SKM-1 (cell line): Measurements from ENCODE around the gene RAB6D.
"Not testable (repeated sequence)": the region's sequence is repeated elsewhere in the genome, so short reads cannot be mapped to it uniquely, and the experiment has no call there.

Experiments used
- DNase-seq: peaks from one replicate; lab custom pipeline; 2025; ENCODE audit not compliant: unreplicated experiment; lab: John Stamatoyannopoulos, UW

RAB6D gene

DNA sequence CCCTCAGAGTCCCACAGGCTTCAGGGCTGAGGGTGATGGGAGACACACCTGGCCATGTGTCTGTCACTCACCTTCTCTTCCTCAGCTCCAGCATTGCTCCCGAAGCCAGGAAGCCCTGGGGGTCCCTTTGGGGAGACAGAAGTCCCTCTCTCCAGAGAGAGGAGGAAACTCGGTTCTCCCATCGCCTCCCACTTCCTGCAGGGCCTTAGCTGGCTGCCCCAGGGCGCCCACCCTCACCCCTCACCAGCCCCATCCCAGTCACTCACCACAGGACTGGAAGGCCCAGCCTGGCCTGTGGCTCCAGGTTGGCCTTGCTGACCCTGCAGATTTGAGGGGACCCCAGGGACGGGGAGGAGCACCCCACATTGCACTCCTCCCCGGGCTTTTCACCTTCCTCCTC lies 2.7 kb upstream of the RAB6D start:
- DNase-seq = no peak

DNA sequence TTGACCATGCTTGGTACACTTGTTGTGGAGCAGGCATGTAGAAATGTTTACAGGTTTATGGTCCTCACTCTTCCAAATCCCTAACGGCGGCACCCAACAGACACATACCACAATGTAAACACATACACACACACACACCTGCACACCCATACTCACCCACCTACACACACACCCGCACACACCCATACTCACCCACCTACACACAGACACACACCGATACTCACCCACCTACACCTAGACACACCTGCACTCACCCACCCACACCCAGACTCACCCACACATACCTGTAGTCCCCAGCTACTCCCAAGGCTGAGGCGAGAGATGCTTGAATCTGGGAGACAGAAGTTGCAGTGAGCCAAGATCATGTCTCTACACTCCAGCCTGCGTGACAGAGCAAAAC lies 1.5 kb upstream of the RAB6D start:
- no peak for DNase-seq

DNA sequence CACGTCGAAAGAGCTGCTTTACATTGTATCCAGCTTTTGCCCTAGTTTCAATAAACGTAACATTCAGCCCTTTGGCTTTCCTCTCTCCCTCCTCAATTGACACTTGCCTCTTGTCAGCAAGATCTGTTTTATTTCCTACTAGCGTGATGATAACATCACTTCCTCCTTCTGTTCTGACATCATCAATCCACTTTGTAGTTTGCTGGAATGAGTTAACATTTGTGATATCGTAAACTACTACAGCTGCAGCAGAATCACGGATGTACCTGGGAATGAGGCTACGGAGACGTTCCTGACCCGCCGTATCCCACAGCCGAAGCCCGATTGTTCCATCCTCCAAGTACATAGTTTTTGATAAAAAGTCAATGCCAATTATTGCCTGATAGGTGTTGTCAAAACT lies 755 bp downstream of the RAB6D start:
- not testable (repeated sequence) for DNase-seq

DNA sequence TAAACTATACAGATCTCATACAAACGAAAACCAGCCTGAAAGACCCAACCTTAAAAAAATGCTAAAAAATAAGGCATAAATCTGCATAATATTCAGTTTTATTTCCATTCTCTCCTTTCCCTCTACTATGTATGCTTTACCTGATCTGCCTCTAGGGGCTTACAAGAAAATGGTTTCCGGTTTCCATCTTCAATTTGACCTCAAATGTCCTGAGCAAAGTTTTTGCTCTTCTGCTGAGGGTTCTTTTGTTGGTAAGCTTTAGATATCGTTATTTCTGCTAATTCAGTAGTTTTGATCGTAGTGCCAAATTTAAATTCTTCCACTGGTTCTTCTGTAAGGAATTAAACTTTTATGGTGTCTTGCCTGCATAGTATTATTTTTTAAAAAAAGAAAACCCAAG lies 2.2 kb downstream of the RAB6D start:
- DNase-seq = not testable (repeated sequence)

DNA sequence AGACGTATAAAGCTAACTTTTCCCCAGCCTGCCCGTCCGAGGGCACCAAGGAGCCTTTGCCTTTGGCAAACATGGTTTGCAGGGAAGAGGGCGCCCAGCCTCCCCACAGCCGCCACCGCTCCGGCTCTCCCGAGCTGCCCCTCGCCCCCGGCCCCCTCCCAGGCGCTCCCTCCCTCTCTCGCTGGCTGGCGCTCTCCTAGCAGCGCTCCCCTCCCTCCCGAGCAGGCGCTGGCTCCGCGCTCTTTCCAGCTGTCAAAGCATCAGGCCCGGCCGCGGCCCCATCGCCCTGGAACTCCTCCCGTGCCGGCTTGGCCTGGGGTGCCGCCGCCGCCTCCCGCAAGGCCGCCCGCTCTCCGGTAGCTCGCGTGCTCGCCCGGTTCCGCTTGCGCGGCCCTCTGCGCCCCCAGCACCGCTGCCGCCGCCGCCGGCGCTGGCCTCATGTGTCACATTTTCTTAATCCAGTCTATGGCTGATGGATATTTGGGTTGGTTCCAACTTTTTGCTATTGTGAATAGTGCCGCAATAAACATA lies 10.7 kb downstream of the RAB6D start:
- not testable (repeated sequence) for DNase-seq

DNA sequence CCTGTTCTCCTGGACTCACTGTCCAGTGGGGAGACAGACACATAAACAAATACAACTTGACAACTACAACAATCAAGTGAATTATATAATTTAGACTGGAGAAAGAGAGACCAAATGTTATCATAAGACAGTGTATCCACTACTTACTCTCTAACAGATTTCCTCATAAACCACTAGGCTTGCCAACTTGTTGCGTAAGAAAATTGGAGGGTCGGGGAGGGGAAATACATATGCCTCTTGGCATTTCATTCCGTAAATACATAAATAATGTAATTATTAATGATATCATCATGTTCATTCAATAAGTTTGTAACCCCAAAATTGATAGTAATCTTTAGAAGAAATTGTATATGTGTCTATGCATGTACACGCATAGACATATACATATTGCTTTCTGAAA lies 14.9 kb downstream of the RAB6D start:
- no peak for DNase-seq

DNA sequence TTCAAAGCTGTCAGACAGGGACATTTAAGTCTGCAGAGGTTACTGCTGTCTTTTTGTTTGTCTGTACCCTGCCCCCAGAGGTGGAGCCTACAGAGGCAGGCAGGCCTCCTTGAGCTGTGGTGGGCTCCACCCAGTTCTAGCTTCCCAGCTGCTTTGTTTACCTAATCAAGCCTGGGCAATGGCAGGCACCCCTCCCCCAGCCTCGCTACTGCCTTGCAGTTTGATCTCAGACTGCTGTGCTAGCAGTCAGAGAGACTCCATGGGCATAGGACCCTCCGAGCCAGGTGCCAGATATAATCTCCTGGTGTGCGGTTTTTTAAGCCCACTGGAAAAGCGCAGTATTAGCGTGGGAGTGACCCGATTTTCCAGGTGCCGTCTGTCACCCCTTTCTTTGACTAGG lies 16.9 kb downstream of the RAB6D start:
- not testable (repeated sequence) for DNase-seq

DNA sequence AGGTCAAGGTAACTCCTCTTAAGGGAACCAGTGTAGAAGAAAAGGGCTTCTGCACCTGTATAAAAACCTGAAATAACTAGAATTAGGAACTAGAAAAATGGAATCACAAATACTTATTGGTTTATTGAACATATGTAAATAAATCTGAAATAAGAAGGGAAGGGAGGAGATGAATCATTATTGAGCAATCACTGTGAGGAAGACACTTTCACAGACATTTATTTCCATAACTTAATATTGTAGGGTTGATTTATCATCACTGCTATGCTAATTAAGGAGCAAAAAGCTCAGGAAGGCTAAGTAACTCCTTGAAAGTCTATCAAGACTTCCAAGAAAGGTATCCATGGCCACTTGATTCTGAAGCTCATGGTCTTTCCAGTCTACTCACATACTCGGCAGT lies 24.7 kb downstream of the RAB6D start:
- not testable (repeated sequence) for DNase-seq

DNA sequence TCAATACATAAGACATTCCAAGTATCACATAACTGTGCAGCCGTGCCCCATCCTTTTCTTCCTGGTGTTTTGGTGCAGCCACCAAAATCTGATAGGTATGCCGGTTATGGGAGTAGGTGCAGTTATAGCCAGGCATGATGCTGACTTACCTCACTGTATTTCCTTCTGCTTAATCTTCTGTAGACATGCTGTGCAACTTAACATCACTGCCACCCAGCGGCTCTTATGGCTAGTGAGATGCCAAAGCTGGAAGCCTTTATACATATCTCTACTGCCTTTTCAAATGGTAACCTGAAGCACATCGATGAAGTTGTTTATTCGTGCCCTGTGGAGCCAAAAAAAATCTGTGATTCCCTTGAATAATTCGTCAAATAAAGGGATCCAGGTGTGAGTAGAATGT lies 28.6 kb downstream of the RAB6D start:
- DNase-seq = not testable (repeated sequence)

DNA sequence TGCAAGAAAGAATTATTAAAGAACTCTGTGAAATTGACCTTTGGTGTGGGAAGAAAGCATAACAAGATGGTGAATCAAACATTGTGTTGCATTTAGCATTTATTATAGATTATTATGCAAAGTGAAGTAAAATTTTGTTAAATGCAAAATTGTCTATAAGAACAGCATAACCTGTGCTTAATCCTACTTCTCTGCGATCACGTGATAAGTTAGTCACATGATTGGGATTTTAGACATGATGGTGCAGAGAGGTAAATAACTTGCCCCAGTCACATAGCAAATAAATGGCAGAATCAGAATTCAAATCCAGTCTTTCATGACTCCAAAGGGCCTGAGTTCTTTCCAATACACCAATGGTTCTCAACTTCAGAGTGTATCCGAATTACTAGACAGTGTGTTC lies 31.3 kb downstream of the RAB6D start:
- not testable (repeated sequence) for DNase-seq

DNA sequence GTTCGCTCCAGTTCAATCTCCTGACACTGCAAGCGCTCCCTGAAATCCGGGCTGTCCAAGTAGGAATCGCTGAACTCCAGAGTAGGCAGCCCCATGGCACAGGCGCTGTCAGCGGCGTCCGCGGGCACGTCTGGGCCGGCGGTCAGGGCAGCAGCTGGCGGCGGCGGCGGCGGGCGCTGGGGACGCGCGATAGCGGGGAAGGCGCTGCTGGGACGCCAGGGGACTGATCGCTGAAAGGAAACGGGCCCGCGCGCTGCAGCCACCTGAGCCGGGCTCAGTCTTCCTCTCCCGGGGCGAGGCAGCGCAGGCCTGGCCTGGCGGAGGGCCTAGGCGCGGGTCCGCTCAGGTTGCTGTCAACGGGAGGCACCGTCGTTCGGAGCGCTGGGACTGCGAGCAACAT lies 33.0 kb downstream of the RAB6D start:
- not testable (repeated sequence) for DNase-seq

DNA sequence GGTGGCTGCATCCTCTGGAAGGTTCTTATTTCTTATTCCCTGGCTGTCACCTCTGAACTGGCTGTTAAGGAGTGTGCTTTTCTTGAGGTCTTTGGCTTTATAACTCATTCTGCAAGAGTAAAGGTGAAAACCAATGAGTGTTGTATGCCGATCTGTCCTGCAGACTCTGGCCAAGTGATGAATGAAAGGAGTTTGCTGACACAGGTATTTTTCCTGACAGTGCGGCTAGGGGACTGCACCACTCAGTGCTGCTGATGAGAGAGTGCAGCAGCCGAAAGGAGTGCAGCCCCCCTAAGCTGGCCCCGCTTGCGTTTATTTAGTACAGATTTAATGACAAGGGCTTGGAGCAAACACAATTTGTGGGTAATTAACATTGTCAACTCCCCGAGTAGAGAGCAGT lies 41.8 kb downstream of the RAB6D start:
- no peak for DNase-seq

DNA sequence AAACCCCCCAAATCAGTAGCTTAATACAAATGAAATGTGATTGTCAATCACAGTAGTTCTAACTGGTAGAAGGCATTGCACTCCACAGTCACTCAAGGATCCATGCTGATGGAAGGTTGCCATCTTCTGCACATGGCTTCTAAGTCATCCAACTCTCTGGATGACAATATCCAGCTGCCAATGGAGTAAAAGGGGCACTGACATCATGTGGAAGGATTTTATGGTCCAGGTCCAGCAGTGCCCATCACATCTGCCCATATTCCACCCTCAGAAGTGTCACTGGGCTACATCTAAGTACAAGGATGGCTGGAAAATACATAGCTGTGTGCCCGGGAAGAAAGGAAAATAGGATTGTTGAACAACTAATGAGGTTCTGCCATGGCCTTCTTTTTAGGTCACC lies 42.6 kb downstream of the RAB6D start:
- not testable (repeated sequence) for DNase-seq

DNA sequence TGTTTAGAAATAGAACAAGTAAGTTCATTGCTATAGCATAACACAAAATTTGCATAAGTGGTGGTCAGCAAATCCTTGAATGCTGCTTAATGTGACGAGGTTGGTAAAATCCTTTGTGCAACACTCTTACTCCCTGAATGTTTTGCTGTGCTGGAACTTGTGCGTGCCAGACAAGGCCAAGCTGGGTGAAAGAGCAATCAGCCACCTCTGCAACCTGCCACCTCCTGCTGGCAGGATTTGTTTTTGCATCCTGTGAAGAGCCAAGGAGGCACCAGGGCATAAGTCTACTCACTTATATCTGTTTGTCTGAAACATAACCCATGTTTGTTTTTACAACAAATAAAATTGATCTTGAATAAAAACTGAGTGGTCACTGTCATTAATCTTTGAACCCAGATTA lies 53.0 kb downstream of the RAB6D start:
- not testable (repeated sequence) for DNase-seq
